ENCODE data around the gene HELZ.

DNA sequence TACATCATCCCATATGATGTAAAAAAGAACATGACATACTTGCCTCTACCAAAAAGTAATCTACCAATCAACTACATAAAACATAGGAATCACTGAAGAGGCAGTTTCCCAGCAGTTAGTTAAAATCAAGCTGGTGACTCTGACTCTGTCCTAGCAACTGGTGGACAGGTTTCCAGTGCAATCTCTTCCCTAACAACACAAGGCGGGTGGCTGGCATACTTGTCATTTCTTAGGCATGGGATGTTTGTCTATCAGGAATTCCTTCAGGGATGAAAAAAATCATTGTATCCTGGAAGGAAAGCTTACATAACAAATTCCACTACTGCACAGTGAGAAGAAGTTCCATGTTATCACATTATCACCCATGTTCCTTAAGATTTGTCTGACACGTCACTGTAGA, 50.9 kb downstream of the HELZ start:
- TF ChIP-seq, protein P1, sequence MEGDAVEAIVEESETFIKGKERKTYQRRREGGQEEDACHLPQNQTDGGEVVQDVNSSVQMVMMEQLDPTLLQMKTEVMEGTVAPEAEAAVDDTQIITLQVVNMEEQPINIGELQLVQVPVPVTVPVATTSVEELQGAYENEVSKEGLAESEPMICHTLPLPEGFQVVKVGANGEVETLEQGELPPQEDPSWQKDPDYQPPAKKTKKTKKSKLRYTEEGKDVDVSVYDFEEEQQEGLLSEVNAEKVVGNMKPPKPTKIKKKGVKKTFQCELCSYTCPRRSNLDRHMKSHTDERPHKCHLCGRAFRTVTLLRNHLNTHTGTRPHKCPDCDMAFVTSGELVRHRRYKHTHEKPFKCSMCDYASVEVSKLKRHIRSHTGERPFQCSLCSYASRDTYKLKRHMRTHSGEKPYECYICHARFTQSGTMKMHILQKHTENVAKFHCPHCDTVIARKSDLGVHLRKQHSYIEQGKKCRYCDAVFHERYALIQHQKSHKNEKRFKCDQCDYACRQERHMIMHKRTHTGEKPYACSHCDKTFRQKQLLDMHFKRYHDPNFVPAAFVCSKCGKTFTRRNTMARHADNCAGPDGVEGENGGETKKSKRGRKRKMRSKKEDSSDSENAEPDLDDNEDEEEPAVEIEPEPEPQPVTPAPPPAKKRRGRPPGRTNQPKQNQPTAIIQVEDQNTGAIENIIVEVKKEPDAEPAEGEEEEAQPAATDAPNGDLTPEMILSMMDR (IDR thresholded peaks at IDR 0.05), result no peak
- no peak for TF ChIP-seq POLR2A (IDR thresholded peaks at IDR 0.05)
